Astrocyte of the spinal cord (primary cell): Measurements from ENCODE around the gene SCRN2.

Source experiments
- DNase-seq: peaks from one replicate; pipeline ENCODE4 v3.0.0; 2011; ENCODE audit warnings: low read depth, low spot score
- H3K4me3 ChIP-seq: 2 replicates; pipeline ENCODE4 v1.5.1; 2011; ENCODE audit warnings: low read depth, mild to moderate bottlenecking, low read length, moderate library complexity
- in situ Hi-C: cut with HindIII; loops from 2 replicates; pipeline ENCODE4 v1.10.0; 2017; ENCODE audit warnings: low sequenced_read_pairs
- TF ChIP-seq, protein P1 (sequence below): IDR thresholded peaks from 2 replicates; pipeline ENCODE4 v1.5.1; 2012; ENCODE audit warnings: low read depth, mild to moderate bottlenecking, low read length, inconsistent platforms

The SCRN2 gene

DNA sequence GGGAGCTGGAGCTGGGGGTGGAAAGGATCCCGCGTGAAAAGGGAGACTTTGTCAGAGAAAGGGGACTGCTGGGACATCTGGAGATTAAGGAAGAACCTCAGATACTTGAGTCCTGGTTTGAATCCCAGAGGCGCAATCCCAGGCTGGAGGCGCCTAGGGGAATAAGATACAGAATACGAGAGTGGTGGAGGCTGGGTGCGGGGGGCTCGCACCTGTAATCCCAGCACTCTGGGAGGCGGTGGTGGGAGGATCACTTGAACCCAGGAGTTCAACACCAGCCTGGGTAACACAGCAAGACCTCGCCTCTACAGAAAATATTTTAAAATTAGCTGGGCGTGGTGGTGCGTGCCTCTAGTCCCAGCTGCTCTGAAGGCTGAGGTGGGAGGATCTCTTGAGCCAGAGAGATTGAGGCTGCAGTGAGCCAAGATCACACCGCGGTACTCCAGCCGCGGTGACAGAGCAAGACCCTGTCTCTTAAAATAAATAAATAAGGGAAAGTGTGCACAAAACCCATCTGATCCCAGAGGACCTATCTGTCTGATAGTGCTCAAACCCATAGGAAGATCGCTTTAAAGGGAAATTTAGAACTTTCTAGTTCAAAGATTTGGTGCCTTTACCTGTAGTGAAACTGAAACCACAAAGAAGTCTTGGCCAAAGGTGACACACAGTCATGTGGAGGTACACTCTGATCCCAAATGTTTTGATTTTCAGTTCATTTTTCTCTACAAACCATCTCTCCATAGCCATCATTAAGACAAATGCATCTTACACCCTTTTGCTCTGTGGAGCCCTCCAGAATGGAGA lies 617 bp upstream of the SCRN2 start:
- in situ Hi-C loops, result no loop called here
- TF ChIP-seq, protein P1, sequence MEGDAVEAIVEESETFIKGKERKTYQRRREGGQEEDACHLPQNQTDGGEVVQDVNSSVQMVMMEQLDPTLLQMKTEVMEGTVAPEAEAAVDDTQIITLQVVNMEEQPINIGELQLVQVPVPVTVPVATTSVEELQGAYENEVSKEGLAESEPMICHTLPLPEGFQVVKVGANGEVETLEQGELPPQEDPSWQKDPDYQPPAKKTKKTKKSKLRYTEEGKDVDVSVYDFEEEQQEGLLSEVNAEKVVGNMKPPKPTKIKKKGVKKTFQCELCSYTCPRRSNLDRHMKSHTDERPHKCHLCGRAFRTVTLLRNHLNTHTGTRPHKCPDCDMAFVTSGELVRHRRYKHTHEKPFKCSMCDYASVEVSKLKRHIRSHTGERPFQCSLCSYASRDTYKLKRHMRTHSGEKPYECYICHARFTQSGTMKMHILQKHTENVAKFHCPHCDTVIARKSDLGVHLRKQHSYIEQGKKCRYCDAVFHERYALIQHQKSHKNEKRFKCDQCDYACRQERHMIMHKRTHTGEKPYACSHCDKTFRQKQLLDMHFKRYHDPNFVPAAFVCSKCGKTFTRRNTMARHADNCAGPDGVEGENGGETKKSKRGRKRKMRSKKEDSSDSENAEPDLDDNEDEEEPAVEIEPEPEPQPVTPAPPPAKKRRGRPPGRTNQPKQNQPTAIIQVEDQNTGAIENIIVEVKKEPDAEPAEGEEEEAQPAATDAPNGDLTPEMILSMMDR, result no peak
- H3K4me3 ChIP-seq, result peak overlapping the region; percentile 66
- no peak for DNase-seq

DNA sequence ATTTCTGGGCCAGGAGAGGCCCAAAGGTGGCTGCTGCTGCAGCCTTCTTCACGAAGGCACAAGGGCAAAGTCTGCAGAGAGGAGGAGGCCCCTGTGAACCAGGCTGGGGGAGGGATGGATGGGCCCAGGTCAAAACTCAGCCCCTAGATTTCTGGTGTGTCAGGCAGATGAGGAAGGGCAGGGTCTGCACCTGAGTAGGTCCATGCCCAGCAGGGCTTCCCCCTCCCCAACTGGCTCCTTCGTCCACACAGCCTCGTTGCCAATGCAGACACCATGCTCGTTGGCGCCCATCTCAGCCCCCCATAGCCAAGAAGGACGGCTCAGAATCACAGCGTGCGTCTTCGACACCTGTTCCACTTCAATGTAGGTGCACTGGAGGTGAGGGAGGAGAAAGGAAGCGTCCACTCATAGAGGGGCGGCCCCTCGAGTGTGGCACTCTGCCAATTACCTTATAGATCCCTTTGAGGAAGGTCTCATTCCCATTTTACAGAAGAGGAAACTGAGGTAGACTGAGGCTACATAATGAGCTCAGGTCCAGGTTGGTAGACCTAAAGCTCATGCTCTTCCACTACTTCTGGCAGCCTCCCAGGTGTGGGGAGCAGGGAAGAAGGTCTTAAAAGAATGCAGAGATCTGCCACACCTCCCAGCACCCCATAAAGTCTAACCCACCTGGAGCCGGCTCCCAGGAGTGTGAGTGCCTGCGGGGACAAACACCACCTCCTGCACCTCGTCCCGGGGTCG lies 902 bp downstream of the SCRN2 start:
- no peak for DNase-seq
- TF ChIP-seq, protein P1, result no peak
- H3K4me3 ChIP-seq, result peak overlapping the region; percentile 66
- in situ Hi-C loops, result no loop called here

DNA sequence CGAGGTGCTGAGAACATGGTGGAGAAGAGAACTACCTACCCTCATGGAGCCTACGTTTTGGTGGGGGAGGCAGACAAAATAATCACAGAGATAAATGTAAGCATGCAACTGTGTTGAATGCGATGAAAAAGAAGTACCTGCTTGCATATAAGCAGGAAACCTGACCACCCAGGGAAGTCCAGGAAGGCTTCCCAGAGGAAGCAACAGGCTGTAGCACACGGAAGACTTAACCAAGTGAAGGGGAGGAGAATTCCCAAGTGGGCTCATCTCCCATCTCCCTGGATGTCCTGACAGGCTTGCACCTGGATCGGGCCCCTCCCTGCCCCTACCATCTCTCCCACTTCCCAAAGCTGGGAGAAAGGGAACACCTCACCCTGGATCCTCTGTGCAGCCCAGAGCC lies 2.0 kb downstream of the SCRN2 start:
- TF ChIP-seq, protein P1, result no peak
- in situ Hi-C loops, result no loop called here
- DNase-seq, result no peak
- H3K4me3 ChIP-seq, result no peak overlapping the region

DNA sequence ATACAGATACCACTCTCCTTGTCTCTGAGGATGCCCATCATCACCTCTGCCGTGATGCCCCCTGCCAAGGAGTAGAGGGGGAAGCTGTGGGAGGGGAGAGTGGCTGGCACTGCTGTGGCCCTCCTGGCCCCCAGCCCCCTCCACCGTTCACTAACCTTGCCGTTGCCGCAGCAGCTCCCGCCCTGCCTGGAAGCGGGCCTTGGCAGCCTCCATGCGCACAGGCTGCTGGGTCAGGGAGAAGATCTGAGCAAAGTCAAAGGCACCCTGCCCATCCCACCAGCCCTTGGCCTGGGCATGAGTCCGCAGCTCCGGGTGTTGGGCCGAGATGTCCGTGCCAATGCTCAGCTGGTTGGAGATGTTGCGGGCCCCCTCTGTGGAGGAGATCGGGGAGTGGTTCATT lies 2.4 kb downstream of the SCRN2 start:
- TF ChIP-seq, protein P1, result no peak
- in situ Hi-C loops, result no loop called here
- no peak overlapping the region for H3K4me3 ChIP-seq
- no peak for DNase-seq

DNA sequence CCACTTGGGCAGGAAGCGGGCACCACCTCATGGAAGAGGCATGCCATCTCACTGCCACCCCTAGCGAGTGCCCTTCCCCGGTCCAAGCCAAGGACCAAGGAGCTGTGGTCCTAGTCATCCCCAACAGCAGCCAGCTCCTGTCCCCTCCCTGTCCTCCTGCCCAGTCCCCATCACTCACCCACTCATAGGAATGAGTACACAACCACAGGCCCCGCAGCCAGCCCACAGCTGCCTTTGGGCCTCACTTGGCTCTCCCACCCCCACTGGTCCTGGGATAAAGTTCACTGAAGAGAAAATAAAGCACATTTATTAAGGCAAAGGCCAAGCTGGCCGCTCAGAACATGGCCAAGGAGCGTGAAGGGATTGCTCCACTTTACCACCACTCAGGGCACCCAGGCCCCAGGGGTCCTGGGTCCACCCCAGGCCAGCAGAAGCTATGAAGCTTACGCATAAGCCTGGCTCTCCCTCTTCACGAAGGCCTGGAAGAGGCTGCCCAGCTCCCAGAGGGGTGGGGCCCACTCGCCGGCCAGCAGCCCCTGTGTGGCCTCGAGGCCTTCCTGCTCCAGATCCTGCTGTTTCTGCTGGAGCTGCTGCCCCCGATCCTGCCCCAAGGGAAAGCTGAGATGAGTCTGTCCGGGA lies 3.6 kb downstream of the SCRN2 start:
- TF ChIP-seq, protein P1, result no peak
- in situ Hi-C loops, result no loop called here
- DNase-seq, result peak; percentile 46

DNA sequence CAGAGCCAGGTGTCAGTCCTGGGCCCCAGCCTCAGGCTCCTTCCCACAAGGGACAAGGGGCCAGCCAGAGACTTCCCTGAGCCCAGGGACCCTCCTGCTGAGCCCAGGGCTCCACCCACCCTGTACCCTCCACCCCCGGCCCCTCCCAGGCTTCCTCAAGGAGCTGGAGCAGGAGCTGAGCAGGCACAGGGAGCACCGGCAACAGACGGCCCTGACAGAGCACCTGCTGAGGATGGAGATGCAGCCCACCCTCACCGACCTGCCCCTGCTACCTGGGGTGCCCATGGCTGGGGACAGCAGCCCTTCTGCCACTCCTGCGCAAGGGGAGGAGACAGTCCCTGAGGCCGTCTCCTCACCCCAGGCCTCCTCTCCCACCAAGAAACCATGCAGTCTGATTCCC lies 4.5 kb downstream of the SCRN2 start:
- TF ChIP-seq, protein P1, result no peak
- in situ Hi-C loops, result no loop called here
- no peak for DNase-seq
- H3K4me3 ChIP-seq, result no peak overlapping the region

More for the DNA sequence above, 3.6 kb downstream of the SCRN2 start:
- no peak overlapping the region for H3K4me3 ChIP-seq
